ENCODE measurements around the gene PLET1. TPM values are rescaled to one million over a fixed set of nuclear protein-coding genes. Genes with fewer than 3 reads are reported as not detected.

PLET1 gene
- total and polyA plus RNA-seq, 7 donors, result 0.60 TPM; not detected in 6

DNA sequence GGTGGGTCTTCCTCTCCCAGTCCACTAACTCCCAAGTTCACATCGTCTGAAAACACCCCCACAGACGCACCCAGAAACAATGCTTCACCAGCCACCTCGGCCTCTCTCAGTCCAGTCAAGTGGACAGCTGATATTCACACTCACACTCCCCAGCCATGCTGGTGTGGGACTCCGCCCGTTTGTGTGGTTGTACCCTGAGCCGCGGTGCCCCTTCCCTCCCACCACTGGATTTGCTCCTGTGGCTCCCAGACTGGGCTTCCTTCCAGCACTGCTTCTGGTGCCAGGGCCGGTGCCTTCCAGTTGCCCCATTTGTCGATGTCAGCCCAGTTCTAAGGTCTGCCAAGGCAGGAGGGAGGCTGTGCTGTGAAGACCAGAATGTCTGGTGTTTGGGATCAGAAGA, 37.9 kb upstream of the PLET1 start:
- Histone ChIP-seq H3K36me3 (no peaks in the 10 kb centered on the region), H3K4me1 (peaks cover 0 to 44% (median 33%) of the 10 kb centered on the region in 4 donors), H3K4me3 (no peak overlapping the region), H3K27me3 (no peaks in the 10 kb centered on the region), H3K27ac (peak overlapping the region in 3 of 4 donors; percentile 40 to 60 (median 46)), H3K9me3 (no peaks in the 10 kb centered on the region)
- intact Hi-C loops (cut with DNase I), result loop anchor here (10.0 kb wide), 1 partner anchor 506 kb away; no protein-coding TSS in a partner anchor
- 65 to 82% methylated on average over 9 of the region's 9 CpGs for WGBS, 2 donors
- DNase-seq, result no peak
- TF ChIP-seq, protein P1, sequence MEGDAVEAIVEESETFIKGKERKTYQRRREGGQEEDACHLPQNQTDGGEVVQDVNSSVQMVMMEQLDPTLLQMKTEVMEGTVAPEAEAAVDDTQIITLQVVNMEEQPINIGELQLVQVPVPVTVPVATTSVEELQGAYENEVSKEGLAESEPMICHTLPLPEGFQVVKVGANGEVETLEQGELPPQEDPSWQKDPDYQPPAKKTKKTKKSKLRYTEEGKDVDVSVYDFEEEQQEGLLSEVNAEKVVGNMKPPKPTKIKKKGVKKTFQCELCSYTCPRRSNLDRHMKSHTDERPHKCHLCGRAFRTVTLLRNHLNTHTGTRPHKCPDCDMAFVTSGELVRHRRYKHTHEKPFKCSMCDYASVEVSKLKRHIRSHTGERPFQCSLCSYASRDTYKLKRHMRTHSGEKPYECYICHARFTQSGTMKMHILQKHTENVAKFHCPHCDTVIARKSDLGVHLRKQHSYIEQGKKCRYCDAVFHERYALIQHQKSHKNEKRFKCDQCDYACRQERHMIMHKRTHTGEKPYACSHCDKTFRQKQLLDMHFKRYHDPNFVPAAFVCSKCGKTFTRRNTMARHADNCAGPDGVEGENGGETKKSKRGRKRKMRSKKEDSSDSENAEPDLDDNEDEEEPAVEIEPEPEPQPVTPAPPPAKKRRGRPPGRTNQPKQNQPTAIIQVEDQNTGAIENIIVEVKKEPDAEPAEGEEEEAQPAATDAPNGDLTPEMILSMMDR (IDR thresholded peaks at IDR 0.05), result no peak
- no peak for TF ChIP-seq EP300 (IDR thresholded peaks at IDR 0.05)

DNA sequence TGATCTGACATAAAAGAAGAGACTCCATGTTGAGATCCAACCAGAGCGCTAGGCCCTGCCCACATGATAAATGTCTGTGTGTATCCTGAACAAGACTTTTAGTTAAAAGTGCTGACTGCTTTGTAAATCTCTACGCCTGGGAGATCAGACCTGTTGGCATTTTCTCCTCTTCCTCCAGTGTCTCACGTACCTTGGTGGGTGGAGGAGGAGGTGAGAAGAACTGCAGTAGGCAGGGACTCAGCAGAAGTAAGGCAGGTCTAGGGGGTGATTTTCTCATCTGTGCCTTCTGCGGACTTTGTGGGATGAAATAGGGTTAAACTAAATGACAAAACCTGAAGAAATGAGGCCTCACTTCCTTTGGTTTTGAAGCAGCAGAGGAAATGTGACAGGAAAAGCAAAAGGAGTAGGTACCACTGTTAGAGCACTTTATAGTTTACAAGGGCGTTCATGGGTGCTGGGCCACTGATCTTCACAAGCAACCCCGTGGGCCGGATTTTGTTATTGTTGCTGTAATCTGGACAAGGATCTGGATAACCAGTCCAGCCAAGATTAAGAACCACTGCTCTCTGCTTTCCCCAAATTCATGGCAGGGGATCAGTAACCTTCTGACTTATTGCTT, 36.7 kb upstream of the PLET1 start:
- Histone ChIP-seq H3K27me3 (no peaks in the 10 kb centered on the region), H3K9me3 (no peaks in the 10 kb centered on the region), H3K36me3 (no peaks in the 10 kb centered on the region), H3K4me3 (no peak overlapping the region), H3K27ac (peak overlapping the region in 1 of 4 donors; percentile 31), H3K4me1 (peaks cover 0 to 44% (median 34%) of the 10 kb centered on the region in 4 donors)
- no peak for TF ChIP-seq POLR2A (IDR thresholded peaks at IDR 0.05)
- no peak for TF ChIP-seq EP300 (IDR thresholded peaks at IDR 0.05)
- no peak for TF ChIP-seq POLR2AphosphoS5 (IDR thresholded peaks at IDR 0.05)
- TF ChIP-seq, protein P1 (IDR thresholded peaks at IDR 0.05), result no peak
- DNase-seq, result no peak
- 61 to 90% methylated on average over 7 of the region's 7 CpGs for WGBS, 2 donors
- intact Hi-C loops (cut with DNase I), result loop anchor here (10.0 kb wide), 1 partner anchor 507 kb away; no protein-coding TSS in a partner anchor

DNA sequence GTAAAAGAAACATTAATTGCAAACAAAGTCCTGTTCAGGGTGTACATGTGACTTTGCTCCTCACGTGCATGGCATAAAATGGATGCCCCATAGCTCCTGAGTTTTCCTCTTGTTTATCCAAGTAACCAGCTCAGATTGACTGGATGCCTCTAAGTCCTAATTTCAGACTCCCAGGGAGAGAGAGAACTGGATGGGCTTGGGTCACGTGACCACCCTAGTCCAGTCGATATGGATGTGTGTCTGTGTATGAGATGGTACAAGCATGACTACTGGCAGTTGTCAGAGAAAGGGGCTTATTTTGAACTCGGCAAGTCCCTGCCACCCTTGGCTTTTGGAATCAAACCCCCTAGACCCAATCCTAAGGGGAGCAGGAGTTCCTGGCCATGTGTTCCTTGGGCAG, 35.4 kb upstream of the PLET1 start:
- H3K27ac ChIP-seq, result peak overlapping the region in 1 of 4 donors; percentile 91

DNA sequence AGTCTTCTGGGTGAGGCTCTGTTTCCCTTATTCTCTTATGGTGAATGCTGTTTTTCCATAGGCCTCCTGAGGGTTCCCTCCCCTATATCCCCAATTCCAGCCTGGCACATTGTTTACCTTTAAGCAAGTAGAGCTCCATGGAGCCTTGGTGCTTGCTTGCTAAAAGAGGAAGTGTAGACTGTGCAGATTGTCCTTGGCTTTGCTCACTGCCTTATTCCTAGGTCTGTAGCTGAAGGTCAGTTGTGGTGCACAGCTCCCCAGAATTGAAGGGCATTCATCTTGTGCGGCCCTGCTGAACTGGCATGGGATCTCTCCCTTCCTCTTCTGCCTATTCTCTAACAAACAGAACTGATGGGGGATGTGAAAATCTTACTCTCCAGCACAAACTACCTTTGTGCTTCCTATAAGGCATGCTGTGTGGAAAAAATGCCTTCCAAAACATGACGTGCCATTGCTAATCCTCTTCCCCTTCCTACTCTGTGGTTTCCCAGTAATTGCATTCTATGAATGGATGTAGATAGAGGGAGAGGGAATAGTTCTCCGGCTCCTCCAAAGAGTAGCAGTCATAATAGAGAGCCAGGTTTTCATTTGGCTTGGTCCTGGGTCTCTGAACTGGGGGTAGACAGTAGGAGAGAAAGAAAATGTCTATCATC, 34.2 kb upstream of the PLET1 start:
- DNase-seq, result peak; percentile 29
- TF ChIP-seq, protein P1 (IDR thresholded peaks at IDR 0.05), result no peak
- TF ChIP-seq POLR2A (IDR thresholded peaks at IDR 0.05), result no peak
- no peak for TF ChIP-seq POLR2AphosphoS5 (IDR thresholded peaks at IDR 0.05)
- TF ChIP-seq EP300 (IDR thresholded peaks at IDR 0.05), result no peak
- no peak overlapping the region for H3K4me3 ChIP-seq
- H3K4me1 ChIP-seq, result peaks cover 0 to 35% (median 31%) of the 10 kb centered on the region in 4 donors
- no peaks in the 10 kb centered on the region for H3K36me3 ChIP-seq
- WGBS, 2 donors, result 83 to 88% methylated on average over 3 of the region's 3 CpGs
- H3K27ac ChIP-seq, result peak overlapping the region; percentile 2 to 91 (median 82)
- H3K27me3 ChIP-seq, result no peaks in the 10 kb centered on the region
- no peaks in the 10 kb centered on the region for H3K9me3 ChIP-seq
- intact Hi-C loops (cut with DNase I), result loop anchor here (5.0 to 10.0 kb wide), 5 partner anchors 72 to 817 kb away; partner anchors contain the start of gene NCAM1

More for the DNA sequence above, 35.4 kb upstream of the PLET1 start:
- TF ChIP-seq, protein P1 (IDR thresholded peaks at IDR 0.05), result no peak
- TF ChIP-seq POLR2A (IDR thresholded peaks at IDR 0.05), result no peak
- TF ChIP-seq EP300 (IDR thresholded peaks at IDR 0.05), result no peak
- no peak for TF ChIP-seq POLR2AphosphoS5 (IDR thresholded peaks at IDR 0.05)
- Histone ChIP-seq H3K4me3 (no peak overlapping the region), H3K4me1 (peaks cover 0 to 36% (median 31%) of the 10 kb centered on the region in 4 donors), H3K27me3 (no peaks in the 10 kb centered on the region), H3K9me3 (no peaks in the 10 kb centered on the region), H3K36me3 (no peaks in the 10 kb centered on the region)
- 93 to 94% methylated on average over 4 of the region's 4 CpGs for WGBS, 2 donors
- intact Hi-C loops (cut with DNase I), result loop anchor here (10.0 kb wide), 1 partner anchor 509 kb away; no protein-coding TSS in a partner anchor
- DNase-seq, result no peak
